Measurements from ENCODE around the gene MAP3K21.

The MAP3K21 gene

DNA sequence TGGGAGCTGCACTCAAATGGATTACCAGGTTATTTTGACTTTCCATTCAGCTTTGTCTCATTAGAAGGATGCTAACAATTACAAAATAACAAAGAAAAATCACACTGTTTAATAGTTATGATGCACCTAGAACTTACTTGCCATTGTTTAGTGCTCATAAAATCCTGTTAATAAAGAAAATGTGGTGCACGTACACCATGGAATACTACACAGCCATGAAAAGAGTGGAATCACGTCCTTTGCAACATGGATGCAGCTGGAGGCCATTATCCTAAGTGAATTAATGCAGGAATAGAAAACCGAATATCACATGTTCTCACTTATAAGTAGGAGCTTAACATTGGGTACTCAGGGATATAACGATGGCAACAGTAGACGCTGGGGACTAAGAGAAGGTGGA lies 19.8 kb downstream of the MAP3K21 start:
- H3K27me3 ChIP-seq (ENCODE audit: control insufficient read depth, insufficient read depth, low read length), result no peaks in the 10 kb centered on the region
- H3K9ac ChIP-seq (ENCODE audit: low read depth, low read length), result no peak overlapping the region
- H3K9me3 ChIP-seq (ENCODE audit: control insufficient read depth, insufficient read depth, low read length), result no peaks in the 10 kb centered on the region
- no peaks in the 10 kb centered on the region for H3K36me3 ChIP-seq (ENCODE audit: control insufficient read depth, insufficient read depth, low read length)
- H3K4me1 ChIP-seq (ENCODE audit: control insufficient read depth, insufficient read depth, low read length), result no peaks in the 10 kb centered on the region
- H3K4me3 ChIP-seq (ENCODE audit: low read depth, low read length), result no peak overlapping the region

DNA sequence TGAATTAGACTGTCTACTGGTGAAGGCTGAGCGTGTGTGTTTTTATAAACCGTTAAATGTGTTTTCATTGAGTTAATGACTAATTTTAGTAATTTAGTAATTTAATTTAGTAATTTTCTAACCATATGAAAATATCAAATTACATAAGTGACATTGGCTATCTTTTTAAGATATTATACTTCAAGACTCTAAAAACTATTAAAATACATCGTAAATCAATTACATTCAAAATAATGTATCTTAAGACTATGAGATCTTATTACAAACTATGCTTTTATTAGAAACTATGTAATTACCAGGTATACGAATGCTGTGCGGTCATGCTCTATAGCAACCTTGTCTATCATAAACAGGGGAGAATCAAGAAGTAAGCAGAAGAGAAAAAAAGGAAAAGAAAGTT lies 21.6 kb downstream of the MAP3K21 start:
- Histone ChIP-seq H3K9ac (ENCODE audit: low read depth, low read length) (no peak overlapping the region), H3K9me3 (ENCODE audit: control insufficient read depth, insufficient read depth, low read length) (no peaks in the 10 kb centered on the region), H3K36me3 (ENCODE audit: control insufficient read depth, insufficient read depth, low read length) (no peaks in the 10 kb centered on the region), H3K4me1 (ENCODE audit: control insufficient read depth, insufficient read depth, low read length) (no peaks in the 10 kb centered on the region), H3K27me3 (ENCODE audit: control insufficient read depth, insufficient read depth, low read length) (no peaks in the 10 kb centered on the region), H3K4me3 (ENCODE audit: low read depth, low read length) (no peak overlapping the region)

DNA sequence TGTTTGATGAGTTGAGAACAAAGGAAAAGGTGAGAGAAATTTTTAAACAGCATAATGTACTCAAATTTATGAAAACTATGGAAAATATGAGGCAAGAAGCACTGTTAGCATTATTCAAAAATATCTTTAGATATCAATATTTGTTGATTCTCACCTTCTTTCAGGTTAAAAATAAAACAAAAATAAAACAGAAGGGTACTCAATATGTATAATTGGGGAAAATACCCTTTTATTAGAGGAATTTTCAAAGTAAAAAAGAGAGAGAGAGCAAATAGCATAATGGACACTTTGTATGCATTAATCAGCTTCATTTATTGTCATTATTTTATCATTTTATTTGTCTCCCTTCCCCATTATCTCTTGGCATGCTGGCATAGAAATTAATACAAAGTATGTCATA lies 27.5 kb downstream of the MAP3K21 start:
- H3K4me3 ChIP-seq (ENCODE audit: low read depth, low read length), result no peak overlapping the region
- H3K9ac ChIP-seq (ENCODE audit: low read depth, low read length), result no peak overlapping the region
- no peaks in the 10 kb centered on the region for H3K9me3 ChIP-seq (ENCODE audit: control insufficient read depth, insufficient read depth, low read length)
- no peaks in the 10 kb centered on the region for H3K4me1 ChIP-seq (ENCODE audit: control insufficient read depth, insufficient read depth, low read length)
- no peaks in the 10 kb centered on the region for H3K27me3 ChIP-seq (ENCODE audit: control insufficient read depth, insufficient read depth, low read length)
- H3K36me3 ChIP-seq (ENCODE audit: control insufficient read depth, insufficient read depth, low read length), result no peaks in the 10 kb centered on the region

DNA sequence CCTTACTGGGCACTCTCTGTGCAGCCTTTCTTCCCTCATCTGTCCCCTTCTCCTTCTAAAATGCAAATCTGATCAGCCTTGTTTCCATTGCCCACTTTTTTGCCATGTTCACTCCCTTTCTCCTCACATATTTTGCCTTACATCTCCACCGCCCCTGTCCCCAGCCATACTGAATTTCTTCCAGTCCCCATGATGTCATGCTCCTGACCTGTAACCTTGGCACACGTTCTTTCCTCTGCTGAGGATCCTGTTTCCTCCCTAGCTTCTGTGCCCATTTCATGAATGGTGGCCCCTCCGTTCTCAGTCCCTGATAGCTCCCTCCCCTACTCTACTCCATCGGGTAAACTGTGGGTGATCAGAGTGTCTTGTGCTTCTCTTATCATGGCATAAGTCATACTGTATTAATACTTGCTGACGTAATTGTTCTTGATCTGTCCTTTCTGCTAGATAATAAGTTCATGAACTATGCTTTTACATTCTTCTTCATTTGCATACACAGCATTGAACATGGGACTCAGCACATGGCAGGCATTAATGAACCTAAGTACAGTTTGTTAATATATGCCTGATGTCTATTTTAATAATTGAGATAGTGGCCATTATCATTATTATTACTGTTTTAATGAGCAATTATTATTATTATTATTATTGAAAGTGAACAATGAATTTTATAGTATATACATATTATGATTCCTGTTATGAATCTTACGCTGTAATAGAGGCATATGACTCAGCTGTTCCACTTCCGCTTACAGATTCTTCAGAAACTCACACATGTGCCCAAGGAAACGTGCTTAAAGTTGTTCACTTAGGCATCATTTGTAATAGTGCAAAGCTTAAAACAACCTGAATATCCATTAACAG lies 28.5 kb downstream of the MAP3K21 start:
- Histone ChIP-seq H3K9ac (ENCODE audit: low read depth, low read length) (no peak overlapping the region), H3K9me3 (ENCODE audit: control insufficient read depth, insufficient read depth, low read length) (no peaks in the 10 kb centered on the region), H3K36me3 (ENCODE audit: control insufficient read depth, insufficient read depth, low read length) (no peaks in the 10 kb centered on the region), H3K4me1 (ENCODE audit: control insufficient read depth, insufficient read depth, low read length) (no peaks in the 10 kb centered on the region), H3K4me3 (ENCODE audit: low read depth, low read length) (no peak overlapping the region), H3K27me3 (ENCODE audit: control insufficient read depth, insufficient read depth, low read length) (no peaks in the 10 kb centered on the region)

DNA sequence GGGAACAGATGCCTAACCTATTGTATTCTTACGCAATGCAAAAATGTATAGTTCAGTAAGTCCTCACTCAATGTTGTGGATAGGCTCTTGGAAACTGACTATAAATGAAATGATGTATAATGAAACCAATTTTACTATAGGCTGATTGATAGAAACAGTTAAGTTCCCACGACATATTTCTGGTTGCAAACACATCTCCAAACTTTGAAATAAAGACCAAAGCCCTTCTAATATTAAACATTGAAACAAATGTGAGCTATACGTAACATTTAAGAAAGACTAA lies 29.1 kb downstream of the MAP3K21 start:
- Histone ChIP-seq H3K9me3 (ENCODE audit: control insufficient read depth, insufficient read depth, low read length) (no peaks in the 10 kb centered on the region), H3K27me3 (ENCODE audit: control insufficient read depth, insufficient read depth, low read length) (no peaks in the 10 kb centered on the region), H3K9ac (ENCODE audit: low read depth, low read length) (no peak overlapping the region), H3K36me3 (ENCODE audit: control insufficient read depth, insufficient read depth, low read length) (no peaks in the 10 kb centered on the region), H3K4me1 (ENCODE audit: control insufficient read depth, insufficient read depth, low read length) (peaks cover 2% of the 10 kb centered on the region), H3K4me3 (ENCODE audit: low read depth, low read length) (no peak overlapping the region)

DNA sequence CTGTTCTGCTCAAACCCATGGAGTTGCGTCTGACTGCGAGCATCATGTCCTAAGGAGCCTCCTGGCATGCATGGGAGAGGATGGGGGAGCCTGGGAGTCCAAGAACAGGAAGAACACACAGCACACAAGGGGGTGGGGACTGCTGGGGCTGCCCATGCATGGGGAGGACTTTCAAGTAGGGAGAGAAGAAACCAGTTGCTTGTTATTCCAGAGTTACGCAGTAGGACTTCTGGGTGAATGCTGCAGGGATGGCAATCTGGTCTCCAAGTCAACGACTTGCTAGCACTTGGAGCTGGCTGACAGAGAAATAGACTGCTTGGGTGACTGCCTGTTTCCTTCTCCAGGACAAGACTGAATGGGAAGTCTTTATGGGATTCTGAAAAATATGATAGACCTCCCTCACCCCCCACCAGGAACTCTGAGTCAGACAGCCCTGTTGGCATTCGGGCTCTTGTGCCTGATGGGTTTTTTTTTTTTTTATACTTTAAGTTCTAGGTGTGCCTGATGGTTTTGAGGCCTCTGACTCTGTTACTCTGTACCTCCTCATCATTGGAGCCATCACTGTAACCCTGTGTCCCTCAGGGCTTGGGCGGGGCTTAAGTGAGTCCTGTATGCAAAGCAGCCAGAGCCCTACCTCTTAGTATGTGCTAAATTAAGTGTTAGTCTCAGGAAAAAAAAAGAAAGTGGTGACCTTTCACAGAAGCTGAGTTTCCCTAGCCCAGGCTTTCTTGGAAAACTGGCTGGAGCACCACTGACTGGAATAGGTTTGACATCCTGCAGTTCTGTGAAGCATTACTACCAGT lies 30.3 kb downstream of the MAP3K21 start:
- H3K9me3 ChIP-seq (ENCODE audit: control insufficient read depth, insufficient read depth, low read length), result no peaks in the 10 kb centered on the region
- peaks cover 3% of the 10 kb centered on the region for H3K4me1 ChIP-seq (ENCODE audit: control insufficient read depth, insufficient read depth, low read length)
- no peaks in the 10 kb centered on the region for H3K36me3 ChIP-seq (ENCODE audit: control insufficient read depth, insufficient read depth, low read length)
- no peak overlapping the region for H3K4me3 ChIP-seq (ENCODE audit: low read depth, low read length)
- H3K27me3 ChIP-seq (ENCODE audit: control insufficient read depth, insufficient read depth, low read length), result no peaks in the 10 kb centered on the region
- H3K9ac ChIP-seq (ENCODE audit: low read depth, low read length), result no peak overlapping the region

DNA sequence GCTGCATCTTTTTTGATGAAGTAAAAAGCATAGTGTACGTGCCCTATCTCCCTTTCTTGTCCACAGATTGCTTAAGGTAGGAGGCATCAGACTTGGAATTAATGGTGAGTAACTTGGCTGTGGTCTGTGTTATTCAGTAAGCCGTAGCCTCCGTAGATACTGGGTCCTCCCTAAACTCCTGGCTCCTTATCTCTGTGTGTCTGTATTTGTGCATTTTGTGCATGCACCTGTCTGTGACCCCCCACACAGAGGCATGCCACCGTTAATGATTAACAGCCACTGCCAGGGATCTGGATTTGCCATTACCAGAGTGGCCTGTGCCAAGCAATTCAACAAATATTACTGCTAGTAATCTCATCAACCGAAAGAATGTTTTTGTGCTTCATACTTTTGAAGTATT lies 31.9 kb downstream of the MAP3K21 start:
- no peak overlapping the region for H3K9ac ChIP-seq (ENCODE audit: low read depth, low read length)
- H3K27me3 ChIP-seq (ENCODE audit: control insufficient read depth, insufficient read depth, low read length), result no peaks in the 10 kb centered on the region
- H3K4me3 ChIP-seq (ENCODE audit: low read depth, low read length), result no peak overlapping the region
- H3K36me3 ChIP-seq (ENCODE audit: control insufficient read depth, insufficient read depth, low read length), result no peaks in the 10 kb centered on the region
- H3K9me3 ChIP-seq (ENCODE audit: control insufficient read depth, insufficient read depth, low read length), result no peaks in the 10 kb centered on the region
- H3K4me1 ChIP-seq (ENCODE audit: control insufficient read depth, insufficient read depth, low read length), result peaks cover 3% of the 10 kb centered on the region

DNA sequence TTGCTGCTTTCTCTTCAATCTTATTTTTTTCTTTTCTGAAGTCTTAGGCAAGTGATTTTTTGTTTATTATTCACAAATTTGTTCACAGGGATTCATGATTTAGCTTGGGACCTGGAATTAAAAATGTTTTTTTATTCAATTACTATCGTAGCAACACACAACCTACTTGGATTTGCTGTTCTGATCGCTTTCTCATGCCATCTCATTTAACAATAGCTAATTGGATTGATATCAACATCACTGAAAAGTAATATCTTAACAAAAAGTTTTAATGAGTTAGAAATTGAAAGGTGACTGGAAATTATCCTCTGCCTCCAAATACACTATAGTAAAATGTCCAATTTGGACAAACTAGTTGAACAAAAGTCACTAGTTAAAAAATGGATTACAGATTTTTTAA lies 32.4 kb downstream of the MAP3K21 start:
- H3K36me3 ChIP-seq (ENCODE audit: control insufficient read depth, insufficient read depth, low read length), result no peaks in the 10 kb centered on the region
- H3K4me3 ChIP-seq (ENCODE audit: low read depth, low read length), result no peak overlapping the region
- H3K27me3 ChIP-seq (ENCODE audit: control insufficient read depth, insufficient read depth, low read length), result no peaks in the 10 kb centered on the region
- H3K9ac ChIP-seq (ENCODE audit: low read depth, low read length), result no peak overlapping the region
- H3K9me3 ChIP-seq (ENCODE audit: control insufficient read depth, insufficient read depth, low read length), result no peaks in the 10 kb centered on the region
- H3K4me1 ChIP-seq (ENCODE audit: control insufficient read depth, insufficient read depth, low read length), result peaks cover 3% of the 10 kb centered on the region

DNA sequence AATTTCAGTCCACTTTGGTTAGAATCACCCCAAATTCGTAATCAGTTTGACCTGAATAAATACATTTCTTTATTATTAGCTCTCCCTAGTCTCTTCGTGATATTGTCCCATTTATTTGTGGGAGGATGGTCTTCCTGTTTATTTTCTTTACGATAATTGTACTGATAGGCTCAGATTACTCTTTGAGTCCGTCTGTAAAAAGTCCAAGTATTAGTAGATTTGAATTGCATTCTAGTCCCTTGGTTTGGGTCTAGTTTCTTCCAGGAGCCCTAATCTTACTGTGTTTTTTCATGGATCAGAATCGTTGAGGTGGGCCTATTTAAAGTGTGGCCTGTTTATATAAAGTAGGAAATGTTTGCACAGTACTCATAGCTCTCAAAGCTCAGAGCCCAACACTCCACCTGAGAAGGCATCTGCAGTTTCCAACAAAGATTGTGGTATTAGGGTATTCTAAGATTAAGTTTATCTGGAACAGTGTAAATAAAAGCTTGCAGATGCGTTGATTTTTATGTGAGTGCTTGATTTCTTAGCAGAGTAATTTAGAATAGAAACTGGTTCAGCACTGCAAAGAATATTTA lies 33.1 kb downstream of the MAP3K21 start:
- H3K4me1 ChIP-seq (ENCODE audit: control insufficient read depth, insufficient read depth, low read length), result peaks cover 3% of the 10 kb centered on the region
- H3K36me3 ChIP-seq (ENCODE audit: control insufficient read depth, insufficient read depth, low read length), result no peaks in the 10 kb centered on the region
- no peak overlapping the region for H3K4me3 ChIP-seq (ENCODE audit: low read depth, low read length)
- H3K9me3 ChIP-seq (ENCODE audit: control insufficient read depth, insufficient read depth, low read length), result no peaks in the 10 kb centered on the region
- no peaks in the 10 kb centered on the region for H3K27me3 ChIP-seq (ENCODE audit: control insufficient read depth, insufficient read depth, low read length)
- no peak overlapping the region for H3K9ac ChIP-seq (ENCODE audit: low read depth, low read length)

DNA sequence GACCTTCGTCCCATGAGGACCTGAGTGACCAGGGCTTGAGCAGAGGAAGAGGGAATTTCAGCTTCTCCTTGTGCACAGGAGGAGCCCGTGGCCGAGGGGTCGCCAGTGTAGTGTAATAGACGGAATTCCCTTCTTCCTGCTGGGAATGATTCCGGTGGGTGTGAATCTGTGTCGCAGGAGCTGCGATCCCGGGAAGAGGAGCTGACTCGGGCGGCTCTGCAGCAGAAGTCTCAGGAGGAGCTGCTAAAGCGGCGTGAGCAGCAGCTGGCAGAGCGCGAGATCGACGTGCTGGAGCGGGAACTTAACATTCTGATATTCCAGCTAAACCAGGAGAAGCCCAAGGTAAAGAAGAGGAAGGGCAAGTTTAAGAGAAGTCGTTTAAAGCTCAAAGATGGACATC lies 34.4 kb downstream of the MAP3K21 start:
- Histone ChIP-seq H3K4me1 (ENCODE audit: control insufficient read depth, insufficient read depth, low read length) (peaks cover 9% of the 10 kb centered on the region), H3K36me3 (ENCODE audit: control insufficient read depth, insufficient read depth, low read length) (no peaks in the 10 kb centered on the region), H3K9me3 (ENCODE audit: control insufficient read depth, insufficient read depth, low read length) (no peaks in the 10 kb centered on the region), H3K27me3 (ENCODE audit: control insufficient read depth, insufficient read depth, low read length) (no peaks in the 10 kb centered on the region), H3K9ac (ENCODE audit: low read depth, low read length) (no peak overlapping the region), H3K4me3 (ENCODE audit: low read depth, low read length) (no peak overlapping the region)

DNA sequence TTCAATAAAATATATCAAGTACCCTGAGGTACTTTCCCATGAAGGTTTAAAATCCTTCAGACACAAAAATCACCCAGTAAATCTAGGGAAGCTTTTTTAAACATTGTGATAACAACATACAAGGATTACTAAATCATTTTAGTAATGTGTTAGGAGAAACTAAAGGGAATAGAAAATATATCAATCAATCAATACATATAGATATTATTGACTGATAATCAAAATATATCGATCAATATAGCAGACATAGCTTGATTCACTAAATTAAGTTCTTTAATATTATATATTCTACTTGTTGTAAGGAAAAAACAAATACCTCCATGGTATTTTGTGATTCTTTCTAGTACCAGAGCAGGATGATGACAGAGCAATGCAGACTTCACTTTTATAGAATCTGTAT lies 35.2 kb downstream of the MAP3K21 start:
- Histone ChIP-seq H3K27me3 (ENCODE audit: control insufficient read depth, insufficient read depth, low read length) (no peaks in the 10 kb centered on the region), H3K4me3 (ENCODE audit: low read depth, low read length) (no peak overlapping the region), H3K9me3 (ENCODE audit: control insufficient read depth, insufficient read depth, low read length) (no peaks in the 10 kb centered on the region), H3K4me1 (ENCODE audit: control insufficient read depth, insufficient read depth, low read length) (peaks cover 9% of the 10 kb centered on the region), H3K36me3 (ENCODE audit: control insufficient read depth, insufficient read depth, low read length) (no peaks in the 10 kb centered on the region), H3K9ac (ENCODE audit: low read depth, low read length) (no peak overlapping the region)

DNA sequence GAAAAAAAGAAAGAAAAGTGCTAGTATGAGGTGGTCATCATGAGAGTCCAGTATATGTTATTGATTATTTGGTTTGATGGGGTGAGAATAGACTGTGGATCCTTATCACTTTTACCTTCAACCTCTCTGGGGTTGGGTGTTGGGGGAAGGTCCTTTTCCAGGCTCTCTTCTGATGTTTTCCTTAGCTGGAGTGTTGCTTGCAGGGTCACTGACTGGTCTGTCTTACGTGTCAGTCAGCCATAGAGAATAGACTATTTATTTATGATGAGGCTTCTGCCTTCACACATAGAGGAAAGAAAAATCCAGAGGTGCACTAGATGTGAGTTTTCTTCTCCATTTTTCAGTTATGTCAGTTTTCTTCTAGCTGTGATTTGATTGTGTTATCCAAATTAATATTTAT lies 36.5 kb downstream of the MAP3K21 start:
- Histone ChIP-seq H3K9ac (ENCODE audit: low read depth, low read length) (no peak overlapping the region), H3K4me1 (ENCODE audit: control insufficient read depth, insufficient read depth, low read length) (peaks cover 16% of the 10 kb centered on the region), H3K36me3 (ENCODE audit: control insufficient read depth, insufficient read depth, low read length) (no peaks in the 10 kb centered on the region), H3K4me3 (ENCODE audit: low read depth, low read length) (no peak overlapping the region), H3K27me3 (ENCODE audit: control insufficient read depth, insufficient read depth, low read length) (no peaks in the 10 kb centered on the region), H3K9me3 (ENCODE audit: control insufficient read depth, insufficient read depth, low read length) (no peaks in the 10 kb centered on the region)
